Neural progenitor cell (in vitro differentiated cells): ENCODE measurements around the gene ISCA1.

ENCODE experiments used
- CTCF ChIP-seq: fragments of 200-600 bp; sonication (generic); IDR thresholded peaks from 2 replicates; pipeline ENCODE4 v1.5.1; 2017; ENCODE audit warnings: antibody characterized with exemption, mild to moderate bottlenecking
- EZH2 ChIP-seq: fragments of 200-600 bp; sonication (generic); IDR thresholded peaks from 2 replicates; pipeline ENCODE4 v1.6.1; 2017; ENCODE audit warnings: antibody characterized with exemption, mild to moderate bottlenecking, moderate library complexity

- no peak for TF ChIP-seq CTCF
- TF ChIP-seq EZH2 = no peak
Observed at GRCh38 chr9:86253577-86253976, 28.8 kb downstream of the ISCA1 start.
